NCI-H1694 (cell line): ENCODE results near the gene SPATA18.
"Not testable (repeated sequence)": the region's sequence is repeated elsewhere in the genome, so short reads cannot be mapped to it uniquely, and the experiment has no call there.

Experiments used
- DNase-seq: peaks from one replicate; lab custom pipeline; 2025; lab: John Stamatoyannopoulos, UW

SPATA18 gene

DNA sequence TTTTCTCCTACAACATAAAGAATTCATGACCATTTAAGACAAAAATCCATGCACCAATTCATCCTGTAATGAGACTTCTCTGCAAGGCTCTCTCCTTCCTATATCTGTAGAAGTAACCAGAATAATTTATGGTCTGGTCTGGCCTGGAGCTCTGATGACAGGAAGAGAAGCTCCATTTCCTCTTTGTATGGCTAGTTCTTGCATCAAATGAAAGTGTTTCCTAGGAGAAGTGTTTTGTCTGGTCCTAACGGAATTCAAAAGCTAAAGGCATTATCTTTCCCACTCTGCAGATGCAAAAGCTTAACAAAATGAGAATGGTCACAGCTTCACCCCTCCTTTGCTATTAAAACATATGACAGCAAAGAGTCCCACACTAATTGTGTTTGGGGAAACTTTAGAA lies 55.1 kb downstream of the SPATA18 start:
- DNase-seq, result no peak

DNA sequence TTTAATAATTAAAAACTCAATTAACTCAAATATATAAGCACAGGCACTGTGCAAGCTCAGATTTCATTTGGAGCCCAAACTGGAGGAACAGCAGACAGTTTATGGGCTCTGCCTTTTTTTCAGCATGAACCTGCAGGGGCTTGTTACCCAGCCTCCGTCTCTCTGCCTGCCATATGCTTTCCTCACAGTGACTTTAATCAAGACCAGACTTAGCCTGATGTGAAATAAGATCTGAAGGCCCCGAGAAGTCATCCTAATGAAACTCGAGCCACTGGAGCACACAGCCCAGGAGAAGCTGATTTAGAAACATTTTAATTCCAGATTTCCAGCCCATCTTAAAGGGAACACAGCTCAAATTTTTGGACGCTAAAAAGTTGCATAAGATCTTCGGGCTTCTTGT lies 55.6 kb downstream of the SPATA18 start:
- DNase-seq, result peak; percentile 59

DNA sequence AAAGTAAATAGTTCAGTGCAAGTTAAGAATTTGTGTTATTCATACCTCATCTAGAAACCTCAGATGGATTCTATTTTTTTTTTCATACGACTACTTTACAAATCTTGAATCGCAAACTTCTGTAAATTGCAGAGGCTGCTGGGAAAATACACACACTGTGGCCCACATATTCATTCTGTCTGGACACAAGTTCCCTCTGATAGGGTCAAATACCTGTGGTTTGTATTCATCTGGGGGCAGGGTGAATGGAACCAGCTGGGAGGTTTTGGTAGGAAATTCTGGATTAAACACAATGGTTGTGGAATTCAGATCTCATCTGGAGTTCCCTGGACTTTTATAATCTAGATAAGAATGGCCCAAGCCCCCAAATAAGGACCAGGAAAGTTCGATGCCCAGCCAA lies 56.2 kb downstream of the SPATA18 start:
- no peak for DNase-seq

DNA sequence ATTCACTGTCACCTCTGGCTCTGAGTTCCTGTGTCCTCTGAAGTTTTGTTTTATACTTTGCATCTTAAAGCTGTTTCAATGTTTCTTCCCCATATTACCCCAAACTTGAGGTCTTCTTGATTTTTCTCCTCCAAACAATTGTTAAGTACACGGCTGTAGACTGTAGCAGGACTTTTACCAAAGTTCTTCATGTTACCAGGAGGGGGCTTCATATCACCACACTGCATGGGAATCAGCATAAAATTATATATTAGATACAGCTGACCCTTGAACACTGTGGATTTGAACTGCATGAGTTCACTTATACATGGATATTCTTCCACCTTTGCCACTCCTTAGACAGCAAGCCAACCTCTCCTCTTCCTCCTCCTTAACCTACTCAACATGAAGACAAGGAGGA lies 56.6 kb downstream of the SPATA18 start:
- DNase-seq, result no peak

DNA sequence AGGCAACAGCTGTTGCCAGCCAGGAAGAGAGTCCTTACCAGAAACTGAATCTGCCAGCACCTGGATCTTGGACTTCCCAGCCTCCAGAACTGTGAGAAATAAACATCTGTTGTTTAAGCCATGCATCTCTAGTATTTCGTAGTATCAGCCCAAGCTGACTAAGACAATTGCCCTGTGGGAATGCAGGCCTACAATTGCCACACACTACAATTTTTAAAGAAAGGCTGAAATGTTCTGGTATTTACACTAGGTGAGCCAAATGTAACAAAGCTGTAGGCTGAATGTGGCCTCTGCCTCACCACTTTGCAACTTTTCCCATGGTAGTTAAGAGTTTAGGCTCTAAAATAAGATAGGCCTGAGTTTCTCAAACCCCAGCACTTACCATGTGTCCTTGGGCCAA lies 59.1 kb downstream of the SPATA18 start:
- DNase-seq, result no peak

DNA sequence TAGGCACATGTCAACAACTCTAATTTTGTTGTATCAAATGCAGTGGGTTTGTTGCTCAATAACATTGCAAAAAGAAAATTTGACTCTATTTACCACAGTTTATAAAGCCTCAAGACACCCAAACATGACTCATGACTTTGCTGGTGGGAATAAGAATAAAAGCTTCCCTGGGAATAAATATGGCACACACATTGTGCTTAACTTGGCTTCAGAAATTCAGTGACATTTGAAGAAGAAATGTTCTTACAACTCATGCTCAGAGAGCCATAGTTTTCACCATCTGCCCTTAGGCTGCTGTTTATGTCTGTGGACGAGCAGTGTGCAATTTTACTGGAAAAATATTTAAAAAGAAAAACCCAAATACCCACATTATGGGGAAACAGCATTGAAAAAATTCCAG lies 60.9 kb downstream of the SPATA18 start:
- DNase-seq, result no peak

DNA sequence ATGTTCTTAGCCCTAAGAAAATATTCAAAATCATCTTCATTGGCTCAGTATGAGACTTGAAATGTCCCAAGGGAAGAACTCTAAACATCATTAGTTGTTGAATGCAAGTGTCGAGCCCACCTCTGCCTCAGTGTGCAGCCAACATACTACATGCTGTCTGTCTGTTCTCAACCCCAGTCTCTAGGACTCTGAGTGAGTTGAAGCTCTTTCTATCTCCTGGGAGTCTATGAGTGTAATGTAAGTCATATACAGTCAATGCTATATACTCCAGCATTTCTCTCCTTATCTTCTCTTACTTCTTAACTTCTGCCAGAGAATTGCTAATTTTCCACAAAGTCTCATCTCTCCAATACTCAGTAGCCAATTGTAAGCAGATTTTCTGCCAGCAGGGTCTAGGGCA lies 61.3 kb downstream of the SPATA18 start:
- DNase-seq, result no peak

DNA sequence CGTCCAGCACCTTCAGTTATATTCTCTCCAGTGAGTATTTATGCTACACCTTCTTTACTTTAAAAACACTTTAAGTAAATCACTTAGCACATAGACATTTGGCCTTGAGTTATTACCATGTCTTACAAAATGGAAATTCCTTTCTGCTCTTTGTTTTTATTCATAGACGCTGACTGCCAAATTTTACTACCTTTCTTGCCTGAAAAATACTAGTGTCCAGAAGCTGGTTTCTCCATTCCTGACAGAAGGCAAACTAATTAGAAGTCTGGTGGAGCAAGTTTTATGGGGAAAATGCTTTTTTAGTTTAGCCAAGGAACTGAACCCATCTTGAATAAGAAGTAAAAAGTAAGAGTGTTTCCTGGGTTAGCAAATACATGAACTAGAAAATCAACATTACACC lies 65.5 kb downstream of the SPATA18 start:
- DNase-seq, result no peak

DNA sequence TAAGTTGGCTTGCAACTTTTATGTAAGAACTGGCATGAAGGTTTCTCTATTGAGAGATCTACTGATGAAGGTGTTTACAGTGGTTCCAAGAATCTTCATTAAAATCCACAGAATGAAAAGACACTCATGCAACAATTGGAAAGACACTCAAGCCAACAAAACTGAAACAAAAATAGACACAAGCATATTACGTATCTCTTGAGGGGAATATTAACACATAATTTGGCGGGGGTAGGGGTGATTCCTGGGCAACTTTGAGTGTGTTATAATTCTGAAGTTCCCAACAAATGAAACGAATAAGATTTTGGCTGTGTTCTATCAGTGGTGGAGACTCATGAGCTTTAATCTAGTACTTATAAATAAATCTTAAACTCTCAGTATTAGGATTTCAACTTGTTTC lies 75.1 kb downstream of the SPATA18 start:
- DNase-seq, result no peak

DNA sequence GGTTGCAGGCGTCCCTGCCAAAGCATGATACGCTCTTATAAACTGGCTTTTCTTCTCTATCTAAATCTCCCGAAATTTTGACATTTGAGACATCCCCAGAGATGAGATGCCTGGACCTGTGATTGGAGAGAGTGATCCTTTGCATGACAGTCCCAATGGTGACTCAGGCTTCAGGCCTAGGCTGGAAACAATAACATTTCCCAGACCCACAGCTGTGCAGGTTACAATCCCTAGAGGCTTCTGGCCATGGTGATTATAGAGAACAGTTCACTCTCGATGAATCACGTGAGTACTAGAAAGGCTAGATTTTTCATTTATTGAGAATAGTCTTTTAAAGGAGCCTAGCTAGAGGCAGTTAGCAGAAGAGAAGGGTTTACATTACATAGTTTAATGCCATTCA lies 75.9 kb downstream of the SPATA18 start:
- no peak for DNase-seq

DNA sequence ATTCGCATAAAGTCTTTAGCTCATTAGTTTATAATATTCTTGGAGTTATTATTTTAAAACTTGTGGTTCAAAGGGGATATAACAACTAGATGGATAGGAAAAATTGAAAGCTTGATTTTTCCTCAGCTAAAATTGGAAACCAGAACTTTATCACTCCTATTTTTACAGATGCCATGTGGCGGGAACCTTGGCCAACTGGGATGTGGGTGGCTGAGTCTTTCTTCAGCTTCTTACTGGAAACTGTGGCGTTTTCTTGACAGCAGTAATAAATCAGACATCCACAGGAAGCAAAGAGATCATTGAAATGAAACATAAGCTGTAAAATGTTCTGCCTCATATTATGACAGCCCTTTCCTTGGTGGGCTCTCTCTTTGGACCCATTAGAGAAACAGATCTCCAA lies 84.1 kb downstream of the SPATA18 start:
- DNase-seq, result no peak

DNA sequence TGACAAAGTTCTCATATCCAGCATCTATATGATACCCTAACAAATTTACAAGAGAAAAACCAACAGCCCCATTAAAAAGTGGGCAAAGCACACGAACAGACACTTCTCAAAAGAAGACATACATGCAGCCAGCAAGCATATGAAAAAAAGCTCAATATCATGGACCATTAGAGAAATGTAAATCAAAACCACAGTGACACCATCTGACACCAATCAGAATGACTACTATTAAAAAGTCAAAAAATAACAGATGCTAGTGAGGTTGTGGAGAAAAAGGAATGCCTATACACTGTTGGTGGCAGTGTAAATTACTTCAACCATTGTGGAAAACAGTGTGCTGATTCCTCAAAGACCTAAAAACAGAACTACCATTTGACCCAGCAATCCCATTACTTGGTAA lies 86.0 kb downstream of the SPATA18 start:
- DNase-seq, result not testable (repeated sequence)

DNA sequence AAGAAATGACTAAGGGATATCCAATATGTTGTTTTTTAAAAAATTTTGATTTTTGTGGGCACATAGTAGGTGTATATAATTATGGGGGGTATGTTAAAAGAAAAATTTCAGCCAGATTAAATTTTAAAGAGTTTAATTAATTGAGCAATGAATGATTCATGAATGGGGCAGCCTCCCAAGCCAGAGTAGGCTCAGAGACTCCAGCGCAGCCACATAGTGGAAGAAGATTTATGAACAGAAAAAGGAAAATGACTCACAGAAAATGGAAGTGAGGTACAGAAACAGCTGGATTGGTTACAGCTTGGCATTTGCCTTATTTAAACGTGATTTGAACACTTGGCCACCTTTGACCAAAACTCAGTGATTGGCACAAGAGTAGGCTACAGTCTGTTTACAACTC lies 91.7 kb downstream of the SPATA18 start:
- no peak for DNase-seq

DNA sequence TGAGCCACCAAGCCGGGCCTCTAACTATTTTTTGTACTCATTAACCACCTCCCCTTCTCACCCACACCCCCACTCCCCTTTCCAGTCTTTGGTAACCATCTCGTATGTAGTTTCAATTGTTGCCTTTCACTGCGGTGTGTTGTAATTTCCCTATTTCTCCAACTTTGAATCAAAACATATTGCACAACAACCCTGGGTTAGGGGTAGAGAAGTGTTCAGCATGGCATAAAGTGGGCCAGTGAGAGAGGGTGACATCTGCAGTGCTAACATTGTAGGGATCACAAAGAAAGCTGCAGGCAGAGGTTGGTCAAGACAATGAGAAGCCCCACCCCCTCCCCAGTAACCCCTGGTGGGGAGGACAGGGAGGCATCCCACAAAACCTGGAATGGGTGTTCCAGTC lies 92.7 kb downstream of the SPATA18 start:
- no peak for DNase-seq

DNA sequence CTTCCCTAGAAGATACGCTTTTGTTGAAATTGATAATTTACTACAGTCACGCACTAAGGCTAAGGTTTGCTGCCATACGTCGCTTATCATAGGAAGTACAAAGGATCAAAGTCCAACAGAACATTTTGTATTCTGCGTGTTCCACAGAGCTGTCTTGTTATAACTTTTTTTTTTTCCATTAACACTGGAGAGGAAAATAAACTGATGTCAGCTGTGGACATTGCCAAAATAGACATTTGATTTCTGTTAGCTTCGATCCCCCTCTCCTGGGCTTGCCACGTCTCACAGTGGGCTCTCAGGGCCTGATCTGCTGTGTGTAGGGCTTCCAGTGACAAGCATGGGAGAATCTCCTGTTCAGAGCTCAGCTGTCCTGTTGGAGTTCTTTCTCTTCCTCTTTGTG lies 93.3 kb downstream of the SPATA18 start:
- DNase-seq, result no peak
